GM12892 (cell line): Measurements from ENCODE around the gene ATP8B3.

ENCODE experiments used
- POLR2A ChIP-seq: IDR thresholded peaks from 2 replicates; pipeline ENCODE4 v1.6.1; 2011; ENCODE audit warnings: low read depth, low read length, control low read depth
- POLR2AphosphoS5 ChIP-seq: IDR thresholded peaks from 2 replicates; pipeline ENCODE4 v1.6.1; 2011; ENCODE audit warnings: low read depth, low read length, control low read depth
- TAF1 ChIP-seq: IDR thresholded peaks from 2 replicates; pipeline ENCODE4 v1.6.1; 2011; ENCODE audit warnings: low read depth, mild to moderate bottlenecking, control low read depth, low read length, borderline replicate concordance

GRCh38 chr19:1751367-1752008, 60.6 kb downstream of the ATP8B3 start:
- no peak for TF ChIP-seq TAF1
- TF ChIP-seq POLR2AphosphoS5, result no peak
- TF ChIP-seq POLR2A, result no peak
